GM13977 (cell line): ENCODE measurements around the gene FDX1.

Source experiments
- DNase-seq: peaks from one replicate; pipeline ENCODE4 v3.0.0; 2012; ENCODE audit warnings: low spot score
- CTCF ChIP-seq: IDR thresholded peaks from 2 replicates; pipeline ENCODE4 v1.5.1; 2012; ENCODE audit warnings: mild to moderate bottlenecking, control low read depth; ENCODE audit not compliant: insufficient read depth; ENCODE audit errors: extremely low read depth, missing control alignments
- in situ Hi-C: fragments of 300-500 bp; cut with MboI; formaldehyde crosslinking; loops from one replicate; pipeline ENCODE4 v1.12.0; 2022; ENCODE audit warnings: low sequenced_read_pairs, low pct_unique_long_range_greater_than_20kb, mixed read lengths, inconsistent platforms; ENCODE audit not compliant: unreplicated experiment

The FDX1 gene

DNA sequence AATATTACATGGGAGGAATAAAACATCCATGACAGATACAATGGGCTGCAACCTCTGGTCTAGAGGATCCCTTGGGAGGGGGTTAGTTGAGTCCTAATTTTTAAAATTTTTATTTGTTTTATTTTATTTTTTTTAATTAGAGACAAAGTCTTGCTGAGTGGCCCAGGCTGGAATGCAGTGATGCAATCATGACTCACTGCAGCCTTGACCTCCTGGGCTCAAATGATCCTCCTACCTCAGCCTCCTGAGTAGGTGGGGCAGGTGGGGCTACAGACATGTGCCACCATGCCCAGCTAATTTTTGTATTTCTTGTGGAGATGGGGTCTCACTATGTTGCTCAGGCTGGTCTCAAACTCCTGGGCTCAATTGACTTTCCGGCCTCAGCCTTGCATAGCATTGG is 43.1 kb downstream of the FDX1 start:
- no peak for TF ChIP-seq CTCF
- in situ Hi-C loops = loop anchor here (25.0 kb wide), 1 partner anchor 764 kb away; the partner anchor contains the start of gene POU2AF2
- DNase-seq = no peak

- TF ChIP-seq CTCF = no peak
- in situ Hi-C loops = loop anchor here (25.0 kb wide), 1 partner anchor 764 kb away; the partner anchor contains the start of gene POU2AF2
- DNase-seq = no peak
Observed at GRCh38 chr11:110473706-110474105, 44.0 kb downstream of the FDX1 start.

DNA sequence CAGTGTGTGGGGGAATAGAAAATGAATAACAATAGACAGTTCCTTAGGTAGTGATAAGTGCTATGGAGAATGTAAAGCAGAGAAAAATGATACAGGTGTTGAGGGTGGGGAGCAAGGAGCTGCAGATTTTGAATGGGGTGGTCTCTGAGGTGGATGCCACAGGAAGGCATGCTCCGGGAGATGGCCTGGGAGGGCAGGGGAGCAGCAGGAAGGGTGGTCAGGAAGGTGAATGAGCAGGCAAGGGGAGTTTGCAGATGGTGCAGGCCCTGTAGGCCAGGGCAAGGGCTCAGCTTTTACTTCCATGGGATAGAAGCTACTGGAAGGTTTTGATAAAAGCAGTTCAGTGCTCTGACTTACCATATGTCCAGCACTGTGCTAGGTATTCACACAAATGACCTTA is 44.8 kb downstream of the FDX1 start:
- in situ Hi-C loops = loop anchor here (25.0 kb wide), 1 partner anchor 763 kb away; the partner anchor contains the start of gene POU2AF2
- no peak for TF ChIP-seq CTCF
- no peak for DNase-seq

DNA sequence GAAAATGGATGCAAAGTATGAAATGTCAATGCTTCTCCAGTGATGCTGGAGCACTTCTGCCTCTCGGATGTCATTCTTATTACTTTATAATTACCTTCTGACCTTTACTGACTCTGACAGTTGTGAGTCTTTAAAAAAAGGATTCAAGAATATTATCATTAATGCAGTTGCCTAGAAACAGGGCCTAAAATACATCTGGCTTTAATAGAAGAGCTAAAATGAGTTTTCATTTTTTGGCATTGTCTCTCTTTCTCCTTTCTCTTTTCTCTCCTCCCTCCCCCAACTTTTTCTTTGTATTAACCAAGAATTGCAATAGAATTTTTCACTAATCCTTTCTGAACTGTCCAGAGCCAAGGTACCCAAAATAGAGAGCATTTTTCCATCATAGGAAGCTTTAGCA is 45.9 kb downstream of the FDX1 start:
- TF ChIP-seq CTCF = no peak
- in situ Hi-C loops = no loop called here
- no peak for DNase-seq

- TF ChIP-seq CTCF = no peak
- DNase-seq = no peak
- in situ Hi-C loops = no loop called here
Observed at GRCh38 chr11:110478410-110478809, 48.7 kb downstream of the FDX1 start.

DNA sequence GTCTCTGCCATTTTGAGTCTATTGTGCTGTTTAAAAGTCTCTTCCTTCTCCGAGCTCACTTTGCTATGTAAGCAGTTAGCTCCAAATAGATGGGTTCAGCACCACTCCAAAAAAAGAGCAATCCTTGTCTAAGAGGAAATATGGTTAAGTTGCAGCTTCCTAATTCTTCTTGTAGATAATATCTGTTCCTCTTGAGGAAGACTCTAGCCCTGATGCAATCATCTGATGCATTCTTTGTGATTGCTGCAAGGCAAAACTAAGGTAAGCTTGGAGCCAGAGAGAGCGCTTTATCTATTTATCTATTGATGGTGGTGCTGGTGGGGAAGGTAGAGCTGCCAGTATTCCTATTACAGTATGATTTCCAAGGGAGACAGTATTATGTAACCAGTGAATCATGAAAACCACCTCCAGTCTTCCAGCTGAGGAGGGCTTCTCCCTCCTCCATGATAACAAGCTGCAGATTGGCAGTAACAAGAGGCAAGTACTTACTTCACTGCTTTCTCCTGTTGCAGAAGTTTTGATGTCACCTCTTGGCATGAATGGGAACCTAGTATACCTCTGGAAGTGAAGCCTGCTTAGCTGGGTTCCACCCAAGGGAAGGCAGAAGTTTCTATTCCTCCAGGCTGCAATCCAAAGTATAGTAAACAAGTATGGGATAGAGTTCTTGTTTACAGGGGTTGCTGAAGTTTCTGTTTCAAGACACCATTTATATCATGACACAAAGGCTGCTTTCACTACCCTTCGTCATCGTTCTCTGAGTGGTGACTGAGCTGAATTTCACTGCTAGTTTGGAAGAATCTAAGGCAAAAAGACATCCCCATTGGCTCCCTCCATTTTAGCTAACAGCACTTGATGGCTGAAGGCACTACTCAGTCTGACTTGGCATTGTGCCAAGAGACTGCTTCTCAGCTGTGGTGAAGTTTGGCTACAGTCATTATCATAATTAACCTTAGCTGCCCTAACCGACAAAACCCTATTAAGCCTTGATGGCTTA is 49.7 kb downstream of the FDX1 start:
- no peak for DNase-seq
- TF ChIP-seq CTCF = no peak
- in situ Hi-C loops = no loop called here
